ENCODE measurements around the gene PRODH2. TPM values are rescaled to one million over a fixed set of nuclear protein-coding genes. Genes with fewer than 3 reads are reported as not detected.

Gene PRODH2
- total RNA-seq, 2 donors from 2014 or later: not detected

- no peak overlapping the region for H3K27ac ChIP-seq
- H3K4me1 ChIP-seq (replicated peaks): no peaks in the 10 kb centered on the region
- no peak overlapping the region for H3K4me3 ChIP-seq
- intact Hi-C loops (cut with DNase I): no loop called here
- no peaks in the 10 kb centered on the region for H3K9me3 ChIP-seq
- no peaks in the 10 kb centered on the region for H3K27me3 ChIP-seq (replicated peaks; ENCODE audit: insufficient read depth)
- no peaks in the 10 kb centered on the region for H3K36me3 ChIP-seq
- 79% methylated on average over 12 of the region's 12 CpGs for WGBS
- no peak for TF ChIP-seq CTCF (IDR thresholded peaks at IDR 0.05)
- TF ChIP-seq POLR2A (IDR thresholded peaks at IDR 0.05): no peak
- TF ChIP-seq POLR2AphosphoS5 (IDR thresholded peaks at IDR 0.05): no peak
- DNase-seq (ENCODE audit: low spot score): no peak
Measured at GRCh38 chr19:35788205-35788960, 24.3 kb downstream of the PRODH2 start.

GRCh38 chr19:35787227-35787799, 25.3 kb downstream of the PRODH2 start:
- TF ChIP-seq POLR2AphosphoS5 (IDR thresholded peaks at IDR 0.05) (no peak), CTCF (IDR thresholded peaks at IDR 0.05) (no peak), POLR2A (IDR thresholded peaks at IDR 0.05) (no peak)
- no peak overlapping the region for H3K27ac ChIP-seq
- no peaks in the 10 kb centered on the region for H3K9me3 ChIP-seq
- intact Hi-C loops (cut with DNase I): no loop called here
- H3K4me1 ChIP-seq (replicated peaks): no peaks in the 10 kb centered on the region
- H3K27me3 ChIP-seq (replicated peaks; ENCODE audit: insufficient read depth): no peaks in the 10 kb centered on the region
- no peaks in the 10 kb centered on the region for H3K36me3 ChIP-seq
- WGBS: 95% methylated on average over 13 of the region's 15 CpGs
- no peak overlapping the region for H3K4me3 ChIP-seq
- DNase-seq (ENCODE audit: low spot score): no peak

- Histone ChIP-seq H3K36me3 (no peaks in the 10 kb centered on the region), H3K9me3 (no peaks in the 10 kb centered on the region), H3K27me3 (replicated peaks; ENCODE audit: insufficient read depth) (no peaks in the 10 kb centered on the region), H3K4me3 (no peak overlapping the region), H3K27ac (no peak overlapping the region), H3K4me1 (replicated peaks) (no peaks in the 10 kb centered on the region)
- intact Hi-C loops (cut with DNase I): no loop called here
- DNase-seq (ENCODE audit: low spot score): no peak
- 92% methylated on average over 31 of the region's 31 CpGs for WGBS
- TF ChIP-seq POLR2AphosphoS5 (IDR thresholded peaks at IDR 0.05) (no peak), POLR2A (IDR thresholded peaks at IDR 0.05) (no peak), CTCF (IDR thresholded peaks at IDR 0.05) (no peak)
Measured at GRCh38 chr19:35786299-35787160, 26.1 kb downstream of the PRODH2 start.

GRCh38 chr19:35785339-35785627, 27.4 kb downstream of the PRODH2 start:
- Histone ChIP-seq H3K4me1 (replicated peaks) (no peaks in the 10 kb centered on the region), H3K27ac (no peak overlapping the region), H3K4me3 (no peak overlapping the region), H3K9me3 (no peaks in the 10 kb centered on the region), H3K36me3 (no peaks in the 10 kb centered on the region), H3K27me3 (replicated peaks; ENCODE audit: insufficient read depth) (no peaks in the 10 kb centered on the region)
- intact Hi-C loops (cut with DNase I): no loop called here
- 87% methylated on average over 10 of the region's 10 CpGs for WGBS
- DNase-seq (ENCODE audit: low spot score): no peak
- TF ChIP-seq CTCF (IDR thresholded peaks at IDR 0.05): no peak
- TF ChIP-seq POLR2A (IDR thresholded peaks at IDR 0.05): no peak
- TF ChIP-seq POLR2AphosphoS5 (IDR thresholded peaks at IDR 0.05): no peak

Measured in prostate gland (tissue), 2 donors.